Measurements from ENCODE around the gene TCERG1.

Gene TCERG1

GRCh38 chr5:146446861-146447733 is at the start of gene TCERG1:
Gene TCERG1 (plus strand): TSS chr5:146447333. CDS start chr5:146447350, 17 bp downstream.
- peak; percentile 98 for DNase-seq

DNA sequence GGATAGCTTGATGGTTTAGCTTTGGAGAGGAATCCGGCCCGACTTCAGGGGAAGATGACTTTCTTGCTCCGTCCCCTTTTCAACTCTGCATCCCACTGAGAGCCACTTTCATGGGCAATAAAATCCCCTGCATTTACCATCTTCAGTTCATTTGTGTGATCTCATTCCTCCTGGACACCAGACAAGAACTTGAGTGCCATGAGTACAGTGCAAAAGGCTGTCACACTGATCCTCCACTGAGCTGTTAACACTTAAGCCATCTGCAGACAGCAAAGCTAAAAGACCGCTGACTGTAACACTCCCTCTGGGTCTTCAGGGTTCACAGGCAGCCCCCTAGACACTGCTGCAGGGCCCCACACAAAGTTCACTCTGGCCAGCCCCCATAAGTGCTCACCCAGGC is 48.3 kb upstream of the TCERG1 start:
- no peak for DNase-seq

DNA sequence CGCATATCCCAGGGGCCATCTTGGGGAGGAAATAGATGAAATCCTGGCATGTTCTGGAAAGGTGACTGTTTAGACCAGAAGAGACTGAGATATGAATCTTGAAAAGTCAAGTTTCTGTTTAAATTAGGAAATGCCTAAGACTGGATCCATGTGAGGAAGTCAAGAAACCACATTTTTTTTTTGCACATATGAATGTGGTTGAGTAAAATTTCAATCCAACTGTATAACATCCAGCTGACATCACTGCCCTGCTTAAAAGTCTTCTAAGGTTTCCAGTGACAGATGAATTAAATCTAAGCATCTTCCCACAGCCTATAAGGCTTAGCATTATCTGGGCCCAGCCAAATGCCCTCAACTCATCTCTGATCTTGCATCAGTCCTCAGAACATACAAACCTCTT is 47.7 kb upstream of the TCERG1 start:
- DNase-seq = no peak

- no peak for DNase-seq
Observed at GRCh38 chr5:146400201-146400600, 46.9 kb upstream of the TCERG1 start.

GRCh38 chr5:146401021-146401420 is 46.1 kb upstream of the TCERG1 start:
- DNase-seq = no peak

- DNase-seq = no peak
Observed at GRCh38 chr5:146402949-146403348, 44.2 kb upstream of the TCERG1 start.

DNA sequence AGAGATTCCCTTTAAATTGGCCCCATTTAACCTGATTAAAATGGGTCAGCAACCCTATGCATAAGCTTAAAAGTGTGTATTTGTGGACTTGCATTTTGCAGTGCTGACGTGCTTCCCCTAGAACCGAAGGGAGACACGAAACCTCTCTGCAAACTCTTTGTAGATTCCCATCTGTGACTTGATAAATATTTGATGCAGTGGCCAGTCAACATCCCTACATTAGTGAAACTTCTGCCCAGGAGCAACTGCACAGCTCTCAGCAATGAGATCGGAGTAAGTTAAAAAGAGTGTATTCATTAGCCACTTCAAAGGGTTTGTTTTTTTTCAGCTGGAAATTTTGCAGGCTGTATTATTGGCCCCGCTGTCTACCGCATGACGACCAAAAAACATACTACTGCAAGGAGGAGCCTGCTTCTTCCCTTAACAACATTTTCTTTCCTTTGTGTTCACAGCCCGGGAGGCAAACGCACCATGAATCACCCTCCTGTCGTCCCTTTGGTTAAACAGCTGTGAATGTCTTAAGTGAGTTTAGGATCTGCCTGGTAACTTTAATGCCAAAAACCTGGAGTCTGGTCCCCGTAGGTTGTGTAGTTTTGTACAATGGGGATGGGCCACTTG is 38.0 kb upstream of the TCERG1 start:
- DNase-seq = no peak

DNA sequence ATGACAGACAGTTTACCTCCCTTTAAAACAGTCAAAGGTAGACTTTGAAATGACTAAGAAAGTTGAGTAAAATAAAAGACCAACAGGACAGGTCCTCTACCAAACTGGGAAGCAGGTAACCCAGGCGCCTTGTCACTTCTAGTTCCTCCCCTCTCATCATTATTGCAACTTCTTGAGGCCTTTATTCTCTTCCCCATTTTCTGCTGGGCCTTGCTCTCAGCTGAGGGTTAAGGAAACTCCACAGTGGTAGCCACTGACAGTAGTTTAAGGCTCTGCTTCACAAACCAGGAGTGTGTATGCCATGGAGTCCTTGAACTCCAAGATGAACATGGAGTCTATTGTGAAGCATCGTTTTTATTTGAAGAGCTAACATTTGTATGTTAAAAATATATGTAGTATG is 36.9 kb upstream of the TCERG1 start:
- DNase-seq = no peak

- DNase-seq = no peak
Observed at GRCh38 chr5:146419696-146420095, 27.4 kb upstream of the TCERG1 start.

DNA sequence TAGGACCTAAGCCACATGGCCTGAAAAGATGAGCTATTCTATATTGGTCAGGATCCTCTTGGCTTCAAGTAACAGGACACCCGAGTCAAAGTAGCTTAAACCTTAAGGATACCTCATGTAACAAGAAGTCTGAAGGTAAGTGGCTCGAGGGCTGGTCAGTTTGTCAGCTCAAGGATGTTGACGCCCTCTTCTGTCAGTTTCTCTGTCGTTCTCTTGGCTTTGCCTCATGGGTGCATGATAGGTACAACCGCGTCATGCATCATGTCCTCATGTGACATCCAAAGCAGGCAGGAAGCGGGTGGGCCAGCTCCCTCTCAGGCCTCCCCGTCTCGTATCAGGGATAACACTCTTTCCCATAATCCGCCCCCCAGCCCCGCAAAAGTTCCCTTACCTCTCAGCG is 22.1 kb upstream of the TCERG1 start:
- DNase-seq = no peak

GRCh38 chr5:146426305-146426704 is 20.8 kb upstream of the TCERG1 start:
- no peak for DNase-seq

- DNase-seq = no peak
Observed at GRCh38 chr5:146426853-146427618, 20.1 kb upstream of the TCERG1 start.

GRCh38 chr5:146427619-146427997 is 19.5 kb upstream of the TCERG1 start:
- no peak for DNase-seq

DNA sequence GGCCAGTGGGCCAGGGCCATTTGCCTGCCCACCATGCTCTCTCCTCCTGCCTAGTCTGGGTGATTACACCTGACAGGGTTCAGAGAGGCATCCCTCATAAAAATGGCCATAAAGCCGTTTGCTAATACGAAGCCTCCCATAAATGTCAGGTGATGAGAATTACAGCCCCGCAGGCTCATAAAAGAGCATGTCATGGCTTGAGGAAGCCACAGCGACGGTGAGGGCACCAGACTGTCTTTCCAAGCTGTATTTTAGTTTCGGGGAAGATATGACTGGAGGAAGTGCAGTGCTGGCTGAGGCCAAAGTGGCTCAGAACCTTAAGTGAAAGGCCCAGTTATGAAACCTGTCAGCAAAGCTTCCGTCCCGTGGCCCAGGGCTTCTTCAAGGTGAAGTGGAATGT is 18.5 kb upstream of the TCERG1 start:
- DNase-seq = no peak

- no peak for DNase-seq
Observed at GRCh38 chr5:146440353-146440752, 6.8 kb upstream of the TCERG1 start.

DNA sequence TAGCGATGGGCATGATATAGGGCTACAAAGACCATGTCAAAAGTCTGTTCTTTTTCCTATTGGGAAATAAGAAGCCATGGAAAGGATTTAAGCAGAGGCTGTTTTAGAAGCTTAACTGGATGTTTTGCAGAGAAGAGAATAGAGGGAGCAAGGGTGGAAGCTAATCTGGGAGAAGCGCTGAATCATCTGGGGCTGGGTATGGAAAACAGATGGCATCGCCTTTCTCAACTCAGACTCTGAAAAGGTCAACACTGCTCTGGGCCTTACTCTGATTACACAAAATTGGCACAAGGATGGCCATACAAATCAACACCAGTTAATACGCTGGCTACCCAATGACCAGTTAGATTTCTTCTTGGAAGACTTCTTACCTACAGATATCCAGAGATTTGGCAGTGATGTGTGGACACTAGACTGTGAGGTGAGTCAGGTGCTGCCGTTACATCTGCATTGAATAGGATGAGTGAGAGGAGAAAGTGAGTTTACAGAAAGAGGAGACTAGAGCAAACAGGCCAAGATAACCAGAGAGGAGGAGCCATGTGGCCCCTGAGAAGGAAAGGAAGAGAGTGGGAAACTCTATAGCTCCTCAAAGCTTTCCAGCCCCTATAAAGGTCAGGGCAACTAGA is 6.2 kb upstream of the TCERG1 start:
- DNase-seq = no peak

- no peak for DNase-seq
Observed at GRCh38 chr5:146441896-146442295, 5.2 kb upstream of the TCERG1 start.

DNA sequence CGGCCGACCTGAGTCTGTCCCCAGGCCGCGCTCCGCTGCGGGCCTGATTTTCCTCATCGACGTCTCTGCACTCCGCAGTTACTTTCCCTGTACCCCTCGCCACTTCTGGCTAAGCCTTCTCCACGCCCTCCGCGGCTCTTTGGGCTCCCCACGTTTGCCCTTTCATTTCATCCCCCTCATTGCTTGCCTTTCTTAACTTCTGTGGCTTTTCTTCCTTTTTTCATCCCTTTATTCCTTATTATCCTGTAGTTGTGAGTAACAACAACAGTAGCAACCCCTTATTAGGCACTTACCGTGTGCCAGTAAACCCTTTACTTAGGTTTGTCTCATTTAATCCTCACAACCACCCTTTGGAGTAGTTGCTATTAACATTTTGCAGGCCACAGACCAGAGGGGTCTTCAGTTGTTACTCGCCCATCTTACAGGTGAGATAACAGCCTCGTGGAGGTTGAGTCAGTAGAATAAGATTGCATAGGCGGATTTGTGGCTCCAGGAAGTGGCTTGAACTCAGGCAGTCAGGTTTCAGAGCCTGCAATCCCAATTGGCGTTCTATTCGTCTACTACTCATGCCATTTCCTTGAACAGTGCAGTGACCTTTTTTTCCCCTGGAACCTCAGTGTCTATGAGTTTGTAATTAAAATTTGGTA is 724 bp downstream of the TCERG1 start:
- no peak for DNase-seq

GRCh38 chr5:146448783-146449519 is 1.8 kb downstream of the TCERG1 start:
- no peak for DNase-seq

DNA sequence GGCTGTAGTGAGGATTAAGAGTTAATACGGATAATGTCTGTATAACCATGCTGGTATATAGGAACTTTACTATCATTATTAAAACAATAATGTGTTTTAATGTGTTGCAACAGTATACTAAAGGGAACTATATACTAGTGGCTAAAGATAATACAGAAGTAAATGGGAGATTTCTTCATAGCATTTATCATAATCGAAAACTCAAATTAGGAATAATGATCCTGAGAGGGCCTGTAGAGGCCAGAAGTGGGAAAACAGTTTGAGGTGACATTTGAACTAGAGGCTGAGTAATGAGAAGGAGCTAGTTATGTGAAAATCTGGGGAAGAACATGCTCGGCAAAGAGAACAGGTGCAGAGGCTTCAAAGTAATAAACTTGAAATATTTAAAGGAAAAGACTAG is 2.9 kb downstream of the TCERG1 start:
- DNase-seq = no peak

DNA sequence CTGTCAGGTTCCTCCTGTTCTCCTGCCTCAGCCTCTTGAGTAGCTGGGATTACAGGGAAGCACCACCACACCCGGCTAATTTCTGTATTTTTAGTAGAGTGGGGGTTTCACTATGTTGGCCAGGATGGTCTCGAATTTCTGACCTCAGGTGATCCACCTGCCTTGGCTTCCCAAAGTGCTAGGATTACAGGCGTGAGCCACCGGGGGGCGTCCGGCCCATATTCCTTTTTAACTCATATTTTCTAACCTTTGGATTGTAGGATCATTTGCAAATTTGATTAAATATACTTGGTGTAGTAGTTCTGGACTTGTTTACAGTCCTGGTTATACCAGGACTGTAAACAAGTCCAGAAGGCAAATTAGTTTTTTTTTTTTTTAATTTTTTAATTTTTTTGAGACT is 4.3 kb downstream of the TCERG1 start:
- no peak for DNase-seq

GRCh38 chr5:146457431-146457830 is 10.3 kb downstream of the TCERG1 start:
- DNase-seq = no peak
